Measurements from ENCODE around the gene TIGD3. TPM values are rescaled to one million over a fixed set of nuclear protein-coding genes. Genes with fewer than 3 reads are reported as not detected.

Gene TIGD3
- total and polyA plus RNA-seq, 9 of the 15 experiments (the other 6 are each of a cell fraction or from before 2014, with no cell fraction given) = 0.06 to 1.3 (median 0.56) TPM

DNA sequence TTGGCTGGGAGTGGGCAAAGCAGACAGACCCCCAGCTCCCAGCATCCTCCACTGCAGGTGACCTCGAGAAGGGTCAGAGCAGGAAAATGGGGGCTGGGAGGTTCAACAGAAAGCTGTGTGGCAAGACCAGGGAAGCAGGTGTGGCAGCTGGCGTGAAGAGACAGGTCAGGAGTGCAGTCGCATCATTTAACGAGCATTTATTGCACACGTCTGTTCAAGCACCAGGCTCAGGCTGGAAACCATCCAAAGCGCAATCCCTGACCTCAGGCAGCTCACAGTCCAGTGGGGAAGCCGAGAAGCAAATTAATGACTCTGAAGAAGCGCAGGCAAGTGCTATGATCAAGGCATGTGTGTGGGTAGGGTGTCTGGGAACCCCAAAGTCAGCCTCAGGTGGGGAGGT, 20.5 kb downstream of the TIGD3 start:
- WGBS (ENCODE audit: insufficient coverage, low coverage, missing lambda C conversion rate) = 68% methylated on average over 7 of the region's 8 CpGs
- DNase-seq (ENCODE audit: extremely low read depth in 1 of 4, low spot score in 3 of 4) (no peak), ATAC-seq (no peak), FAIRE-seq (no peak)
- in situ Hi-C loops (cut with MboI) = no loop called here
- Histone ChIP-seq H3K9me1 (ENCODE audit: control insufficient read depth, insufficient read depth, low read length) (no peaks in the 10 kb centered on the region), H4K20me1 (replicated peaks; ENCODE audit: control insufficient read depth, insufficient read depth, low read length) (no peaks in the 10 kb centered on the region; the same call in 1 of the 2 replicates), H3K79me2 (ENCODE audit: control insufficient read depth, insufficient read depth, low read length) (no peaks in the 10 kb centered on the region), H3K9me3 (replicated peaks; ENCODE audit: control insufficient read depth, insufficient read depth, low read depth, low read length) (no peaks in the 10 kb centered on the region), H3K27me3 (ENCODE audit: control insufficient read depth in 2 of 2, insufficient read depth in 2 of 2, low read length in 2 of 2) (no peaks in the 10 kb centered on the region), H3K36me3 (ENCODE audit: control insufficient read depth, insufficient read depth, low read length) (no peaks in the 10 kb centered on the region), H3K27ac (ENCODE audit: extremely low read depth, low read depth, low read length) (no peak overlapping the region), H3K4me1 (replicated peaks in 1 of 2; ENCODE audit: control insufficient read depth in 2 of 2, insufficient read depth in 2 of 2, low read length in 2 of 2) (peaks cover 8 to 49% of the 10 kb centered on the region in 2 experiments; a peak in 4 of 5 replicates), H3K9ac (ENCODE audit: insufficient read depth in 1 of 2, low read depth in 2 of 2, low read length in 2 of 2) (peak overlapping the region in 1 of 2 experiments; percentile 72; a peak in 1 of 4 replicates), H2AFZ (ENCODE audit: low read depth, low read length) (no peak overlapping the region), H3K4me3 (no peak overlapping the region), H3K4me2 (ENCODE audit: insufficient read depth, low read length) (no peak overlapping the region)
- POLR2A ChIA-PET = interaction anchor here (0.6 to 10.7 kb wide), 11 partner anchors 8 to 140 kb away, joined by 3 to 152 read pairs (median 4); partner anchors contain the start of genes FRMD8, MALAT1 and NEAT1
- no TSS peak for BruUV-seq (replicated peaks)
- CTCF ChIA-PET (ENCODE audit: low intra/inter-chr PET ratio) = no interaction called here
- peak; percentile 56 for TF ChIP-seq ZNF316 (IDR thresholded peaks at IDR 0.05)
- no peak for TF ChIP-seq CAMTA2 (CRISPR knock-in tag; conservative IDR thresholded peaks at IDR 0.05)
- no peak for TF ChIP-seq ARHGAP35 (IDR thresholded peaks at IDR 0.05; ENCODE audit: partially characterized antibody)
- TF ChIP-seq, protein P1, sequence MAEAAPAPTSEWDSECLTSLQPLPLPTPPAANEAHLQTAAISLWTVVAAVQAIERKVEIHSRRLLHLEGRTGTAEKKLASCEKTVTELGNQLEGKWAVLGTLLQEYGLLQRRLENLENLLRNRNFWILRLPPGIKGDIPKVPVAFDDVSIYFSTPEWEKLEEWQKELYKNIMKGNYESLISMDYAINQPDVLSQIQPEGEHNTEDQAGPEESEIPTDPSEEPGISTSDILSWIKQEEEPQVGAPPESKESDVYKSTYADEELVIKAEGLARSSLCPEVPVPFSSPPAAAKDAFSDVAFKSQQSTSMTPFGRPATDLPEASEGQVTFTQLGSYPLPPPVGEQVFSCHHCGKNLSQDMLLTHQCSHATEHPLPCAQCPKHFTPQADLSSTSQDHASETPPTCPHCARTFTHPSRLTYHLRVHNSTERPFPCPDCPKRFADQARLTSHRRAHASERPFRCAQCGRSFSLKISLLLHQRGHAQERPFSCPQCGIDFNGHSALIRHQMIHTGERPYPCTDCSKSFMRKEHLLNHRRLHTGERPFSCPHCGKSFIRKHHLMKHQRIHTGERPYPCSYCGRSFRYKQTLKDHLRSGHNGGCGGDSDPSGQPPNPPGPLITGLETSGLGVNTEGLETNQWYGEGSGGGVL (CRISPR knock-in tag; IDR thresholded peaks at IDR 0.05) = no peak
- intact Hi-C loops (cut with micrococcal nuclease) = no loop called here
